Measurements from ENCODE around the gene PCDH1.

PCDH1 gene

DNA sequence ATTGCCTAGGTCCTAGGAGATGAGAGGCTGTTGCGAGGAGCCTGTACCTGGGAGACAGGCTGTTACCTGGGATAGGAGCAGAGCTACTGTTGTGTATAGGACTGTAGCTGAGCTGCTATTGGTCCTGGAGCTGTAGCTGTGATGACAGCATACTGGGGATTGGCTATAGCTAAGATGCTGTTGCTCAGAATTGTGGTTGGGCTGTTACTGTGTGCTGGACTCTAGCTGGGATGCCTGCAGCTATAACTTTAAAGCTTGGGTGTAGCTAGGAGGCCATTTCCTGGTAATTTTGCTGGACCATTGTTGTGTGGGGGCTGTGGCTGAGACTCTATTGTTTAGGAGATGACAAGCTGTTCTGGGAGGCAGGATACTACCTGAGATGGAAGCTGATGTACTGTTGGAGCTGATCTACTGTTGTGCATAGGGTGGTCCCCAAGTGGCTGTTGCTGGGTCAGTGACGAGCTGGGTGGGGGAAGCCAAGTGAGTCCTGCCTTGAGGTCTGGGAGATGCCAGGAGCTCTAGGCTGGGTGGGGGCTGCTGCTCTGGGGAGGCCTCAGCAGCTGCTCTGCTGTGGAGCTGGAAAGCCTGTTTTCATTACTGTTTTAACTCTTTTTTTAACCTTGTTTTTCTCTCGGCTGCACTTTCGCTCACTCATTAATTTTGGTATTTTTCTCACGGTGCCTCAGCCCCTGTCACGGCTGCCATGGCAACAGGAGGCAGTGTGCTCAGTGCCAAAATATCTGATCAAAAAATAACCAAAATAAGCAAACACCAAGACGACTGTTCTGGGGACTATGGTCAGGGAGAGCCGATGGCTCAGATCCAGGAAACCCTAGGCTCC is 3.0 kb upstream of the PCDH1 start:
- no CpG with 5 or more reads among the region's 8 CpGs for WGBS (ENCODE audit: insufficient coverage, insufficient read length)
- H3K9me3 ChIP-seq (ENCODE audit: control insufficient read depth, insufficient read depth, low read length), result no peaks in the 10 kb centered on the region

DNA sequence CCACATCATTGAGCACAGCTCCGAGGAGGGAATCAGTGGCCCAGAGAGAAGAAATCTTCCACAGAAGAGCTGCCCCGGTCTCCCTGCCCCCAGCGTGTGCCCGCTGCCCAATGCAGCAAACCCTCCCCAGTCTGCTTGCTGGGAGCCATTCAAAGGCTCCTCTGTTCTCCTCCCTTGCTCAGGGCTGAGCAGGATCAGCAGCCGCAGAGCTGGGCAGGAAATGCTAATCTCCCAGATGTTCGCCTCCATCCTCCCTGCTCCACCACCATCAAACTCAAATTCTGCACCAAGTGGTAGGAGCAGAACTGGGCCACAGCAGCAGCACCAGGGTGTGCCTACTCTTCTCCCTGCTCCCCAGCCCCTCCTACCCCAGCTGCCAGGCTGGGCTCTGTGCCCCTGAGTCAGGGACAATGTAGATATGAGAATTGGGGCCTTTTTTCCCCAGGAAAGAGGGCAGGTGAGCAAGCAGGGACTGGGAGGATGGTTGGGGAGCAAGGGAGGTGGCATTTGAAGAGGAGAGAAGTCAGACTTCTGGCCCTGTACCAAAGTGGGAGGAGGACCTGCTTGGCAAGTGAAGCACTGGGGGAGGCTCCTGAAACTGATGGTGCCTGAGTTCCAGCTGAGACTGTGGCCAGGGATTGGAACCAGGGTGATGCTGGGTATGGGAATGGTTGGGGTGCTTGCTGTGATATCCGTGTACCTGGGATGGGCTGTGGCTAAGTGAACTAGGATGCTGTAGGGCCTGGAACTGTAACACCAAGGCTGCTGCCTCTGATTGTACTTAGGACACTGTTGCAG is 1.9 kb upstream of the PCDH1 start:
- Histone ChIP-seq H3K4me3 (ENCODE audit: low read length) (no peak overlapping the region), H3K9me3 (ENCODE audit: control insufficient read depth, insufficient read depth, low read length) (no peaks in the 10 kb centered on the region), H3K36me3 (ENCODE audit: control insufficient read depth, insufficient read depth, low read length) (no peaks in the 10 kb centered on the region), H3K27ac (ENCODE audit: low read length) (no peak overlapping the region), H3K27me3 (ENCODE audit: control insufficient read depth, insufficient read depth, low read length) (no peaks in the 10 kb centered on the region), H3K4me1 (ENCODE audit: control insufficient read depth, insufficient read depth, low read length) (peaks cover 17% of the 10 kb centered on the region)
- no CpG with 5 or more reads among the region's 7 CpGs for WGBS (ENCODE audit: insufficient coverage, insufficient read length)
- no peak for DNase-seq (ENCODE audit: low read depth, low spot score)

More for the DNA sequence above, 3.0 kb upstream of the PCDH1 start:
- H3K27ac ChIP-seq (ENCODE audit: low read length), result no peak overlapping the region
- H3K4me1 ChIP-seq (ENCODE audit: control insufficient read depth, insufficient read depth, low read length), result peaks cover 17% of the 10 kb centered on the region
- no peaks in the 10 kb centered on the region for H3K27me3 ChIP-seq (ENCODE audit: control insufficient read depth, insufficient read depth, low read length)
- no peak for DNase-seq (ENCODE audit: low read depth, low spot score)
- H3K36me3 ChIP-seq (ENCODE audit: control insufficient read depth, insufficient read depth, low read length), result no peaks in the 10 kb centered on the region
- H3K4me3 ChIP-seq (ENCODE audit: low read length), result no peak overlapping the region

- no peak for DNase-seq (ENCODE audit: low read depth, low spot score)
- Histone ChIP-seq H3K9me3 (ENCODE audit: control insufficient read depth, insufficient read depth, low read length) (no peaks in the 10 kb centered on the region), H3K27me3 (ENCODE audit: control insufficient read depth, insufficient read depth, low read length) (no peaks in the 10 kb centered on the region), H3K27ac (ENCODE audit: low read length) (no peak overlapping the region), H3K4me1 (ENCODE audit: control insufficient read depth, insufficient read depth, low read length) (peaks cover 21% of the 10 kb centered on the region), H3K36me3 (ENCODE audit: control insufficient read depth, insufficient read depth, low read length) (no peaks in the 10 kb centered on the region), H3K4me3 (ENCODE audit: low read length) (no peak overlapping the region)
- WGBS (ENCODE audit: insufficient coverage, insufficient read length), result no CpG with 5 or more reads among the region's 2 CpGs
These were observed 1.2 kb upstream of the PCDH1 start for GRCh38 chr5:141879426-141879759.

GRCh38 chr5:141878711-141879425 is 658 bp upstream of the PCDH1 start:
- no peaks in the 10 kb centered on the region for H3K27me3 ChIP-seq (ENCODE audit: control insufficient read depth, insufficient read depth, low read length)
- no peak overlapping the region for H3K27ac ChIP-seq (ENCODE audit: low read length)

GRCh38 chr5:141877356-141878185 is 639 bp downstream of the PCDH1 start:
- H3K4me1 ChIP-seq (ENCODE audit: control insufficient read depth, insufficient read depth, low read length), result peaks cover 22% of the 10 kb centered on the region
- no peaks in the 10 kb centered on the region for H3K36me3 ChIP-seq (ENCODE audit: control insufficient read depth, insufficient read depth, low read length)
- no peak overlapping the region for H3K27ac ChIP-seq (ENCODE audit: low read length)
- DNase-seq (ENCODE audit: low read depth, low spot score), result no peak
- no peaks in the 10 kb centered on the region for H3K27me3 ChIP-seq (ENCODE audit: control insufficient read depth, insufficient read depth, low read length)
- WGBS (ENCODE audit: insufficient coverage, insufficient read length), result no CpG with 5 or more reads among the region's 55 CpGs
- no peaks in the 10 kb centered on the region for H3K9me3 ChIP-seq (ENCODE audit: control insufficient read depth, insufficient read depth, low read length)
- peak overlapping the region; percentile 83 for H3K4me3 ChIP-seq (ENCODE audit: low read length)

More at GRCh38 chr5:141878711-141879425, 658 bp upstream of the PCDH1 start:
- WGBS (ENCODE audit: insufficient coverage, insufficient read length), result no CpG with 5 or more reads among the region's 40 CpGs
- DNase-seq (ENCODE audit: low read depth, low spot score), result peak; percentile 97
- no peaks in the 10 kb centered on the region for H3K9me3 ChIP-seq (ENCODE audit: control insufficient read depth, insufficient read depth, low read length)
- no peaks in the 10 kb centered on the region for H3K36me3 ChIP-seq (ENCODE audit: control insufficient read depth, insufficient read depth, low read length)
- H3K4me1 ChIP-seq (ENCODE audit: control insufficient read depth, insufficient read depth, low read length), result peaks cover 23% of the 10 kb centered on the region
- peak overlapping the region; percentile 46; the same call in 1 of the 2 replicates for H3K4me3 ChIP-seq (ENCODE audit: low read length)

GRCh38 chr5:141876628-141877355 is 1.4 kb downstream of the PCDH1 start:
- H3K27ac ChIP-seq (ENCODE audit: low read length), result no peak overlapping the region

GRCh38 chr5:141875795-141876627 is 2.2 kb downstream of the PCDH1 start:
- peaks cover 21% of the 10 kb centered on the region for H3K4me1 ChIP-seq (ENCODE audit: control insufficient read depth, insufficient read depth, low read length)
- H3K9me3 ChIP-seq (ENCODE audit: control insufficient read depth, insufficient read depth, low read length), result no peaks in the 10 kb centered on the region
- H3K27me3 ChIP-seq (ENCODE audit: control insufficient read depth, insufficient read depth, low read length), result no peaks in the 10 kb centered on the region
- H3K27ac ChIP-seq (ENCODE audit: low read length), result no peak overlapping the region
- no peaks in the 10 kb centered on the region for H3K36me3 ChIP-seq (ENCODE audit: control insufficient read depth, insufficient read depth, low read length)
- H3K4me3 ChIP-seq (ENCODE audit: low read length), result peak overlapping the region; percentile 83; the same call in 1 of the 2 replicates
- no CpG with 5 or more reads among the region's 65 CpGs for WGBS (ENCODE audit: insufficient coverage, insufficient read length)
- no peak for DNase-seq (ENCODE audit: low read depth, low spot score)

More at GRCh38 chr5:141876628-141877355, 1.4 kb downstream of the PCDH1 start:
- Histone ChIP-seq H3K4me1 (ENCODE audit: control insufficient read depth, insufficient read depth, low read length) (peaks cover 26% of the 10 kb centered on the region), H3K4me3 (ENCODE audit: low read length) (peak overlapping the region; percentile 83), H3K27me3 (ENCODE audit: control insufficient read depth, insufficient read depth, low read length) (no peaks in the 10 kb centered on the region), H3K9me3 (ENCODE audit: control insufficient read depth, insufficient read depth, low read length) (no peaks in the 10 kb centered on the region), H3K36me3 (ENCODE audit: control insufficient read depth, insufficient read depth, low read length) (no peaks in the 10 kb centered on the region)
- no CpG with 5 or more reads among the region's 42 CpGs for WGBS (ENCODE audit: insufficient coverage, insufficient read length)
- no peak for DNase-seq (ENCODE audit: low read depth, low spot score)

- peaks cover 23% of the 10 kb centered on the region for H3K4me1 ChIP-seq (ENCODE audit: control insufficient read depth, insufficient read depth, low read length)
- H3K27me3 ChIP-seq (ENCODE audit: control insufficient read depth, insufficient read depth, low read length), result no peaks in the 10 kb centered on the region
- WGBS (ENCODE audit: insufficient coverage, insufficient read length), result no CpG with 5 or more reads among the region's 9 CpGs
- no peak for DNase-seq (ENCODE audit: low read depth, low spot score)
- H3K36me3 ChIP-seq (ENCODE audit: control insufficient read depth, insufficient read depth, low read length), result no peaks in the 10 kb centered on the region
- no peak overlapping the region for H3K27ac ChIP-seq (ENCODE audit: low read length)
- H3K9me3 ChIP-seq (ENCODE audit: control insufficient read depth, insufficient read depth, low read length), result no peaks in the 10 kb centered on the region
- peak overlapping the region; percentile 83; the same call in 1 of the 2 replicates for H3K4me3 ChIP-seq (ENCODE audit: low read length)
These were observed 3.0 kb downstream of the PCDH1 start for GRCh38 chr5:141875022-141875740.
